ENCODE measurements around the gene CCL22. TPM values are rescaled to one million over a fixed set of nuclear protein-coding genes. Genes with fewer than 3 reads are reported as not detected.
A peak's percentile ranks its signal among the peaks of the same experiment; 100 is the strongest.

CCL22 gene
- total RNA-seq, 4 donors from 2014 or later, result not detected

DNA sequence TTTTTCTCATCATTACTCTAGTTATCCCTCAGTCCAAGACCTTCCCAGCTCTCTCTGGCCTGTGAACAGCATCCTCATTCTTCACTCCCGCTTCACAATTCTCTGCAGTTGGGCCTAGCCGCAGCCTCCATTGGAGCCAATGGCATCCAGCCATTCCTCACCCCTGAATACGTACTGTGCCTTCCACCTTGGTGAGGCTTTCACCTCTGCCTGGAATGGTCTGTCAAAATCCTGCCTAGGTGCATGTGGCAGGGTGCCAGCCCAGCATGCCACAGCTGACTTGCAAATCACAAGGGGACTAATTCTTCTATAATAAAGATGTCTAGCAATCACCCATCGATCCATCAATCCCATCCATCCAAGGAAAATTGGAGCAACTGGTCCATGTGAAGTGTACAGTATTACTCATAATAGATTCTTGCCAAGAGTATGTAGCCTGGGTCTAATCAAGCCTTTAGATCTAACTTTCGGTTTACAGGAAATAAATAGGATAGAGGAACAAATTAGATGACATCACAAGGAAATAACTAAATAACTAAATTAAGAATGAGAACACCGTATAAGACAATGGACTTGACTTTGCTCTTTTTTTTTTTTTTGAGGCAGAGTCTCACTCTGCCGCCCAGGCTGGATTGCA is 8.7 kb downstream of the CCL22 start:
- Histone ChIP-seq H3K27ac (replicated peaks in 1 of 4) (peak overlapping the region in 1 of 4 donors; percentile 34), H3K36me3 (no peaks in the 10 kb centered on the region), H3K27me3 (no peaks in the 10 kb centered on the region), H3K9me3 (no peaks in the 10 kb centered on the region), H3K4me3 (no peak overlapping the region), H3K4me1 (peaks cover 14 to 21% (median 16%) of the 10 kb centered on the region in 4 donors)
- intact Hi-C loops (cut with DNase I), result no loop called here
- TF ChIP-seq EP300 (IDR thresholded peaks at IDR 0.05), result no peak
- TF ChIP-seq POLR2A (IDR thresholded peaks at IDR 0.05; ENCODE audit: low read depth), result no peak
- TF ChIP-seq, protein P1, sequence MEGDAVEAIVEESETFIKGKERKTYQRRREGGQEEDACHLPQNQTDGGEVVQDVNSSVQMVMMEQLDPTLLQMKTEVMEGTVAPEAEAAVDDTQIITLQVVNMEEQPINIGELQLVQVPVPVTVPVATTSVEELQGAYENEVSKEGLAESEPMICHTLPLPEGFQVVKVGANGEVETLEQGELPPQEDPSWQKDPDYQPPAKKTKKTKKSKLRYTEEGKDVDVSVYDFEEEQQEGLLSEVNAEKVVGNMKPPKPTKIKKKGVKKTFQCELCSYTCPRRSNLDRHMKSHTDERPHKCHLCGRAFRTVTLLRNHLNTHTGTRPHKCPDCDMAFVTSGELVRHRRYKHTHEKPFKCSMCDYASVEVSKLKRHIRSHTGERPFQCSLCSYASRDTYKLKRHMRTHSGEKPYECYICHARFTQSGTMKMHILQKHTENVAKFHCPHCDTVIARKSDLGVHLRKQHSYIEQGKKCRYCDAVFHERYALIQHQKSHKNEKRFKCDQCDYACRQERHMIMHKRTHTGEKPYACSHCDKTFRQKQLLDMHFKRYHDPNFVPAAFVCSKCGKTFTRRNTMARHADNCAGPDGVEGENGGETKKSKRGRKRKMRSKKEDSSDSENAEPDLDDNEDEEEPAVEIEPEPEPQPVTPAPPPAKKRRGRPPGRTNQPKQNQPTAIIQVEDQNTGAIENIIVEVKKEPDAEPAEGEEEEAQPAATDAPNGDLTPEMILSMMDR (IDR thresholded peaks at IDR 0.05), result no peak
- no peak for TF ChIP-seq POLR2AphosphoS5 (IDR thresholded peaks at IDR 0.05)
- 70% methylated on average over 7 of the region's 7 CpGs for WGBS
- DNase-seq (ENCODE audit: extremely low spot score), result peak; percentile 74

DNA sequence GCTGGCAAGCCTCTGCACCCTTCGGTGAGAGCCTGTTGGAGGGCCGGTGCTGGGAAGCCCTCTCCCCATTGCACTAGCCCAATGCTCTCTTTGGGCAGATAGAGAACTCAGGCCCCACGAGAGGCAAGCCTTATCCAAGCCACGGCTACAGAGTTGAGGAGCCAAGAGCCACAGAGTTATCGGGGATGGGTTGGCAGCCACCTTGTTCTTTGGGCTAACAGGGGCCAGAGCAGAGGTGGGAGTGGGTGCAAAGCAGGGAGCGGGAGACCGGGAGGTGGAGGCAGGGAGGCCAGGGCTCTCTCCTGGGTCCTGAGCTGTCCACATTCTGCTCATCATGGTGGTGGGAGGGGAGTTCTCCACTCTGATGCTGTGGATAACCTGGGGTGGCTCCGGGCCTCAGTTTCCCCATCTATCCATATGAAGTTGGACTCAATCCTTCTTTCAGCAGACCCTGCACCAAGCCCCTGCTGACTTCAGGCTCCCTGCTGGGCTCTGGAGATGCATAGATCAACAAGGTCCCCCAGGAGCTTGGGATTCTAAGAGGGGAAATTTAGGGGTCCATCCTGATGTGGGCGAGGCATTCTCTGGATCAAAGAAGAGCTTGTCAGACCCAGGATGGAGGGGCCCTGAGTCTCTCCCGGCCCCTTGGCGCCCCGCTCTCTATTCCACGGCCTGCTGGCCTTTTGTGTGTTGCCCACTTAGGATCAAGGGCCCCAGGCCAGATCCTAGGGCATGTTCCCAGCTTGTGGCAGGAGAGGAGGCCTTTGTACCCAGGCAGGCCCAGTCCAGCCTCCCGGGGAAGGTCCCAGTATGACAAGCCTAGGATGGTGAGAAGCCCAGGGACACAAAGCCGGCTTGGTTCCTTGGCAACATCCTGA is 13.2 kb downstream of the CCL22 start:
- DNase-seq (ENCODE audit: extremely low spot score), result no peak
- Histone ChIP-seq H3K27me3 (no peaks in the 10 kb centered on the region), H3K4me1 (peaks cover 30 to 57% (median 52%) of the 10 kb centered on the region in 4 donors), H3K36me3 (no peaks in the 10 kb centered on the region), H3K27ac (replicated peaks in 1 of 4) (peak overlapping the region; percentile 95 to 97 (median 96)), H3K4me3 (peak overlapping the region; percentile 75 to 83 (median 80)), H3K9me3 (no peaks in the 10 kb centered on the region)
- TF ChIP-seq POLR2AphosphoS5 (IDR thresholded peaks at IDR 0.05), result no peak
- no peak for TF ChIP-seq POLR2A (IDR thresholded peaks at IDR 0.05; ENCODE audit: low read depth)
- no peak for TF ChIP-seq EP300 (IDR thresholded peaks at IDR 0.05)
- intact Hi-C loops (cut with DNase I), result loop anchor here (2.0 to 5.0 kb wide), 2 partner anchors 46 to 71 kb away; no protein-coding TSS in a partner anchor
- 85% methylated on average over 9 of the region's 15 CpGs for WGBS

DNA sequence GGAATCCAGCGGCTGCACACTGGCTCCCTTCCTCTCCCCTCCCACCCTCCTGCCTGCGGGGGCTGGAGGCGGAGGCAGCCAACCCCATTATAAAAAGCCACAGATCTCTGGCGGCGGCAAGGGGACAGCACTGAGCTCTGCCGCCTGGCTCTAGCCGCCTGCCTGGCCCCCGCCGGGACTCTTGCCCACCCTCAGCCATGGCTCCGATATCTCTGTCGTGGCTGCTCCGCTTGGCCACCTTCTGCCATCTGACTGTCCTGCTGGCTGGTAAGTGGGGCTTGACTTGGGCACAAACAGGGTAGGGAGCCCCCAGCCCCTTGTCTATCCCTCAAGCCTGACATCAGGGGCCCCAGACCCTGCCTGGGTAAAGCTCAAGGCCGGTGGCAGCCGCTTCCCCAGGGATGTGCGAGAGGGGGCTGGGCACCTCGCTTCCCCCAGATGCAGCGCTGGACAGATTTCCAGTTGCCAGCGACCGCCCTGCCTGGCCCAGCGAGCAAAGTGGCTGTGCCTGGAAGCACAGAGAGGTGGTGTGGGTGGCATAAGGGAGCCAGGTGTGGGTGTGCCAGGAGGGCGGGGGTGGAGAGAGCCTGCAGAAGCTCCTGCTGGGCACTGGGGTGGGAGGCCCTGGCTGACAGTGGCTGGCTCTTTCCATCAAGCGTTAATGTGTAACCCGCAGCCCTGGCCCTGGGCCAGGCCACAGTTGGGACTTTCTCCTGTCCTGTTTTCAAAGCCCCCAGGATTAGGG is 14.0 kb downstream of the CCL22 start, which contains the start of gene CX3CL1:
TSS of gene CX3CL1 (plus strand) at position 119 of the 745 bp plus-strand sequence. CDS start at position 198, 79 bp downstream.
- 9% methylated on average over 17 of the region's 23 CpGs for WGBS
- H3K36me3 ChIP-seq, result no peaks in the 10 kb centered on the region
- peaks cover 34 to 63% (median 58%) of the 10 kb centered on the region in 4 donors for H3K4me1 ChIP-seq
- H3K4me3 ChIP-seq, result peak within 1 kb of the TSS; percentile 75 to 83 (median 80)
- H3K9me3 ChIP-seq, result no peaks in the 10 kb centered on the region
- peak; percentile 58 for TF ChIP-seq POLR2A (IDR thresholded peaks at IDR 0.05; ENCODE audit: low read depth)
- TF ChIP-seq, protein P1 (IDR thresholded peaks at IDR 0.05), result peak in 1 of 3 experiments; percentile 40
- peak; percentile 91 to 97 for TF ChIP-seq POLR2AphosphoS5 (IDR thresholded peaks at IDR 0.05)
- TF ChIP-seq EP300 (IDR thresholded peaks at IDR 0.05), result no peak
- peak within 1 kb of the TSS; percentile 95 to 97 (median 96) for H3K27ac ChIP-seq (replicated peaks in 1 of 4)
- no peak for DNase-seq (ENCODE audit: extremely low spot score)
- H3K27me3 ChIP-seq, result no peaks in the 10 kb centered on the region
- intact Hi-C loops (cut with DNase I), result loop anchor here (2.0 to 5.0 kb wide), 2 partner anchors 45 to 72 kb away; no protein-coding TSS in a partner anchor

DNA sequence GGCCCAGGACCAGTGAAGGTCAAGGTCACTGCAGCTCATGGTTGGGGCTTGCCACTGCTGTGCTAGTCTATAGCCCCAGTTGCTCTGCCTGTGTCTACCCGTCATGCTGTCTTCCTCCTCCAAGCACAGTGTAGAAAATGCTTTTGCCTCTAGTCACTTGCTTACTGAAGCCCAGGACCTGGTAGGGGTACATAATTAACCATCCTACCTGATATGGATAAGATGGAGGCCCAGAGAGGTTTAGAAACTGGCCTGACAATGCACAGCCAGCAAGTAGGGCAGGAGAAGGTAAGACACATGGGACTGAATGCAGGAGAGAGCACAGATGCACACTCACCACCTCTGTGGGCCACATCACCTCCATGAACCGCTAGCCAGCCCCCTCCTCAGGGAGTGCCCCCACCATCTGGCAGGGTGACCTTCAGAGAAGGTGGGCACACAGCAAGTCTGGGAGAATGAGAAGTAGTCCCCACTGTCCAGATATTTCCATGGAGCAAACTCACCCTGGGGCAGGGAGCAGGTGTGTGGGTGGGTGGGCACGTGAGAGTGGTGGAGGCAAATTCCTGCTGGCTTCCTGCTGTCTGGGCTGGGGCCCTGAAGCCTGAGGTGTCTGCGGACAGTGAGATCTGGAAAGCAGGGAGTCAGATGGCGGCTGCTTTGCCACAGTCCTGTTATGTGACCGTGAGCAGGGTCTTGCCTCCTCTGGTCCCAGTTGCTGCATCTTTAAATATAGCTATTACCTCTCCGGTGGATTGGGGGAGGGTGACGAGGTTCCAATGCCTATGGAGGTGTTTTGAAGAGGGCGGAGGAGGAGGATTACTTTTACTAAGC is 14.7 kb downstream of the CCL22 start:
- H3K36me3 ChIP-seq, result no peaks in the 10 kb centered on the region
- no peak for DNase-seq (ENCODE audit: extremely low spot score)
- TF ChIP-seq POLR2A (IDR thresholded peaks at IDR 0.05; ENCODE audit: low read depth), result no peak
- H3K9me3 ChIP-seq, result no peaks in the 10 kb centered on the region
- H3K27me3 ChIP-seq, result no peaks in the 10 kb centered on the region
- intact Hi-C loops (cut with DNase I), result loop anchor here (2.0 to 5.0 kb wide), 2 partner anchors 44 to 73 kb away; no protein-coding TSS in a partner anchor
- peak overlapping the region; percentile 75 to 83 (median 80) for H3K4me3 ChIP-seq
- WGBS, result 43% methylated on average over 9 of the region's 9 CpGs
- peaks cover 35 to 71% (median 66%) of the 10 kb centered on the region in 4 donors for H3K4me1 ChIP-seq
- peak overlapping the region; percentile 95 to 97 (median 96) for H3K27ac ChIP-seq (replicated peaks in 1 of 4)

Data from esophagus muscularis mucosa (tissue), 4 donors.